Measurements from ENCODE around the gene FARSB. TPM values are rescaled to one million over a fixed set of nuclear protein-coding genes. Genes with fewer than 3 reads are reported as not detected.
A peak's percentile ranks its signal among the peaks of the same experiment; 100 is the strongest.
"Not testable (repeated sequence)": the region's sequence is repeated elsewhere in the genome, so short reads cannot be mapped to it uniquely, and the experiment has no call there.

FARSB gene
- total and polyA plus RNA-seq, 5 experiments from 2014 or later: 15.8 to 34.2 (median 28.2) TPM

- H3K36me3 Mint-ChIP-seq: peaks cover 21 to 88% (median 66%) of the 10 kb centered on the region in 3 donors
- no peak overlapping the region for H3K4me3 Mint-ChIP-seq
- no peaks in the 10 kb centered on the region for H3K27me3 Mint-ChIP-seq
- peaks cover 0 to 4% (median 0%) of the 10 kb centered on the region in 9 donors for H3K9me3 Mint-ChIP-seq
- no peak for ATAC-seq
- POLR2A ChIA-PET: no interaction called here
- no peak for DNase-seq
- peak overlapping the region in 1 of 10 donors; percentile 6 for H3K27ac Mint-ChIP-seq
- H3K4me1 Mint-ChIP-seq: peaks cover 1 to 9% (median 6%) of the 10 kb centered on the region in 4 donors
Observed at GRCh38 chr2:222592176-222592575, 63.7 kb downstream of the FARSB start.

GRCh38 chr2:222591661-222592060 is 64.2 kb downstream of the FARSB start:
- no peak for DNase-seq
- no peak overlapping the region for H3K27ac Mint-ChIP-seq
- ATAC-seq: no peak
- peaks cover 21 to 88% (median 65%) of the 10 kb centered on the region in 3 donors for H3K36me3 Mint-ChIP-seq
- H3K27me3 Mint-ChIP-seq: no peaks in the 10 kb centered on the region
- POLR2A ChIA-PET: no interaction called here
- H3K4me1 Mint-ChIP-seq: peaks cover 4 to 13% (median 10%) of the 10 kb centered on the region in 4 donors
- no peak overlapping the region for H3K4me3 Mint-ChIP-seq
- H3K9me3 Mint-ChIP-seq: peaks cover 0 to 7% (median 0%) of the 10 kb centered on the region in 9 donors

- H3K27me3 Mint-ChIP-seq, H3K4me3 Mint-ChIP-seq, POLR2A ChIA-PET, H3K27ac Mint-ChIP-seq, H3K9me3 Mint-ChIP-seq, DNase-seq, ATAC-seq: not testable (repeated sequence)
- H3K36me3 Mint-ChIP-seq: peaks cover 5 to 83% (median 43%) of the 10 kb centered on the region in 3 donors
- peaks cover 23 to 32% (median 27%) of the 10 kb centered on the region in 4 donors for H3K4me1 Mint-ChIP-seq
Observed at GRCh38 chr2:222584589-222584988, 71.3 kb downstream of the FARSB start.

- no peak for DNase-seq
- peaks cover 0 to 7% (median 0%) of the 10 kb centered on the region in 9 donors for H3K9me3 Mint-ChIP-seq
- POLR2A ChIA-PET: no interaction called here
- H3K4me3 Mint-ChIP-seq: no peak overlapping the region
- peak overlapping the region in 2 of 10 donors; percentile 17 to 76 for H3K27ac Mint-ChIP-seq
- no peak for ATAC-seq
- H3K4me1 Mint-ChIP-seq: peaks cover 23 to 28% (median 25%) of the 10 kb centered on the region in 4 donors
- peaks cover 5 to 84% (median 40%) of the 10 kb centered on the region in 3 donors for H3K36me3 Mint-ChIP-seq
- H3K27me3 Mint-ChIP-seq: no peaks in the 10 kb centered on the region
Observed at GRCh38 chr2:222582928-222583327, 73.0 kb downstream of the FARSB start.

- Mint-ChIP-seq H3K27me3 (no peaks in the 10 kb centered on the region), H3K27ac (peak overlapping the region in 1 of 10 donors; percentile 32), H3K4me3 (no peak overlapping the region), H3K36me3 (peaks cover 0 to 86% (median 15%) of the 10 kb centered on the region in 3 donors), H3K9me3 (no peaks in the 10 kb centered on the region), H3K4me1 (peaks cover 13 to 27% (median 18%) of the 10 kb centered on the region in 4 donors)
- no peak for ATAC-seq
- POLR2A ChIA-PET: no interaction called here
- no peak for DNase-seq
Observed at GRCh38 chr2:222577341-222577740, 78.6 kb downstream of the FARSB start.

- no peaks in the 10 kb centered on the region for H3K9me3 Mint-ChIP-seq
- peaks cover 8 to 19% (median 12%) of the 10 kb centered on the region in 4 donors for H3K4me1 Mint-ChIP-seq
- H3K36me3 Mint-ChIP-seq: peaks cover 0 to 87% (median 17%) of the 10 kb centered on the region in 3 donors
- H3K27ac Mint-ChIP-seq: peak overlapping the region in 5 of 10 donors; percentile 30 to 55 (median 35)
- POLR2A ChIA-PET: interaction anchor here (0.6 kb wide), 1 partner anchor 21 kb away, joined by 6 read pairs; no protein-coding TSS in a partner anchor
- no peaks in the 10 kb centered on the region for H3K27me3 Mint-ChIP-seq
- no peak overlapping the region for H3K4me3 Mint-ChIP-seq
- ATAC-seq (no peak), DNase-seq (no peak)
Observed at GRCh38 chr2:222576171-222577081, 79.5 kb downstream of the FARSB start.

GRCh38 chr2:222575618-222576017 is 80.3 kb downstream of the FARSB start:
- peaks cover 0 to 88% (median 24%) of the 10 kb centered on the region in 3 donors for H3K36me3 Mint-ChIP-seq

GRCh38 chr2:222572751-222573174 is 83.1 kb downstream of the FARSB start:
- H3K4me1 Mint-ChIP-seq: peaks cover 0 to 17% (median 8%) of the 10 kb centered on the region in 4 donors
- no peak for DNase-seq
- peak overlapping the region in 9 of 10 donors; percentile 39 to 86 (median 65) for H3K27ac Mint-ChIP-seq
- H3K4me3 Mint-ChIP-seq: no peak overlapping the region
- ATAC-seq: no peak
- POLR2A ChIA-PET: no interaction called here
- no peaks in the 10 kb centered on the region for H3K9me3 Mint-ChIP-seq
- no peaks in the 10 kb centered on the region for H3K27me3 Mint-ChIP-seq
- peaks cover 0 to 93% (median 24%) of the 10 kb centered on the region in 3 donors for H3K36me3 Mint-ChIP-seq

More at GRCh38 chr2:222575618-222576017, 80.3 kb downstream of the FARSB start:
- Mint-ChIP-seq H3K27ac (no peak overlapping the region), H3K9me3 (no peaks in the 10 kb centered on the region), H3K27me3 (no peaks in the 10 kb centered on the region), H3K4me1 (peaks cover 5 to 17% (median 10%) of the 10 kb centered on the region in 4 donors), H3K4me3 (no peak overlapping the region)
- POLR2A ChIA-PET: no interaction called here
- no peak for ATAC-seq
- no peak for DNase-seq

GRCh38 chr2:222572264-222572721 is 83.6 kb downstream of the FARSB start:
- no peak for DNase-seq
- Mint-ChIP-seq H3K27ac (peak overlapping the region in 6 of 10 donors; percentile 39 to 65 (median 56)), H3K9me3 (no peaks in the 10 kb centered on the region), H3K36me3 (peaks cover 0 to 93% (median 26%) of the 10 kb centered on the region in 3 donors), H3K4me3 (no peak overlapping the region), H3K4me1 (peaks cover 0 to 17% (median 8%) of the 10 kb centered on the region in 4 donors), H3K27me3 (no peaks in the 10 kb centered on the region)
- POLR2A ChIA-PET: no interaction called here
- ATAC-seq: no peak

GRCh38 chr2:222569826-222570225 is 86.1 kb downstream of the FARSB start:
- Mint-ChIP-seq H3K27me3 (no peaks in the 10 kb centered on the region), H3K36me3 (peaks cover 0 to 94% (median 33%) of the 10 kb centered on the region in 3 donors), H3K27ac (peak overlapping the region in 1 of 10 donors; percentile 68), H3K9me3 (no peaks in the 10 kb centered on the region), H3K4me3 (no peak overlapping the region), H3K4me1 (peaks cover 0 to 16% (median 8%) of the 10 kb centered on the region in 4 donors)
- ATAC-seq: no peak
- DNase-seq: no peak
- POLR2A ChIA-PET: no interaction called here

- no peaks in the 10 kb centered on the region for H3K9me3 Mint-ChIP-seq
- H3K27me3 Mint-ChIP-seq: no peaks in the 10 kb centered on the region
- ATAC-seq (no peak), DNase-seq (no peak)
- peaks cover 0 to 9% (median 3%) of the 10 kb centered on the region in 4 donors for H3K4me1 Mint-ChIP-seq
- peaks cover 0 to 87% (median 30%) of the 10 kb centered on the region in 3 donors for H3K36me3 Mint-ChIP-seq
- H3K4me3 Mint-ChIP-seq: no peak overlapping the region
- POLR2A ChIA-PET: no interaction called here
- H3K27ac Mint-ChIP-seq: peak overlapping the region in 2 of 10 donors; percentile 22 to 30
Observed at GRCh38 chr2:222568865-222569264, 87.0 kb downstream of the FARSB start.

GRCh38 chr2:222566229-222566628 is 89.7 kb downstream of the FARSB start:
- DNase-seq (no peak), ATAC-seq (no peak)
- Mint-ChIP-seq H3K4me3 (no peak overlapping the region), H3K27ac (no peak overlapping the region), H3K27me3 (no peaks in the 10 kb centered on the region), H3K4me1 (peaks cover 0 to 3% (median 0%) of the 10 kb centered on the region in 4 donors), H3K36me3 (peaks cover 0 to 63% (median 25%) of the 10 kb centered on the region in 3 donors), H3K9me3 (no peaks in the 10 kb centered on the region)
- POLR2A ChIA-PET: no interaction called here

GRCh38 chr2:222563936-222564335 is 92.0 kb downstream of the FARSB start:
- DNase-seq (no peak), ATAC-seq (no peak)
- no peak overlapping the region for H3K4me3 Mint-ChIP-seq
- H3K27ac Mint-ChIP-seq: peak overlapping the region in 3 of 10 donors; percentile 28 to 36 (median 32)
- POLR2A ChIA-PET: no interaction called here
- H3K4me1 Mint-ChIP-seq: peaks cover 0 to 3% (median 0%) of the 10 kb centered on the region in 4 donors
- peaks cover 0 to 43% (median 15%) of the 10 kb centered on the region in 3 donors for H3K36me3 Mint-ChIP-seq
- H3K27me3 Mint-ChIP-seq: no peaks in the 10 kb centered on the region
- no peaks in the 10 kb centered on the region for H3K9me3 Mint-ChIP-seq

Data from naive thymus-derived CD8-positive, alpha-beta T cell (primary cell).